A673 (cell line): ENCODE measurements around the gene ZNF683.

Experiments
- CTCF ChIP-seq: fragments of 300-800, 200-600 bp; sonication (generic); conservative IDR thresholded peaks from 2 replicates; pipeline ENCODE4 v1.5.1; 2017; ENCODE audit warnings: low read depth, mild to moderate bottlenecking, antibody characterized with exemption, low read length, moderate library complexity, mixed read lengths
- EZH2 ChIP-seq: fragments of 200-600 bp; sonication (generic); IDR thresholded peaks from 2 replicates; pipeline ENCODE4 v1.6.1; 2017; ENCODE audit warnings: borderline replicate concordance, low read depth, mild to moderate bottlenecking, mixed read lengths, antibody characterized with exemption, low read length; ENCODE audit not compliant: poor library complexity, severe bottlenecking

- TF ChIP-seq CTCF (no peak), EZH2 (no peak)
Measured at GRCh38 chr1:26368486-26368885, 4.1 kb downstream of the ZNF683 start.
